ENCODE results near the gene SYCP2L.

GRCh38 chr6:10962673-10963072, 75.8 kb downstream of the SYCP2L start:
- TF ChIP-seq POLR2AphosphoS5 (IDR thresholded peaks at IDR 0.05; ENCODE audit: low read depth, low read length) (no peak), REST (IDR thresholded peaks at IDR 0.05; ENCODE audit: insufficient read depth in 1 of 2, low read depth in 2 of 2, low read length in 2 of 2) (no peak), SIN3A (IDR thresholded peaks at IDR 0.05; ENCODE audit: borderline replicate concordance, insufficient read depth, low read length) (no peak), FOXP2 (optimal IDR thresholded peaks at IDR 0.05; ENCODE audit: borderline replicate concordance, extremely low read depth, extremely low read length, insufficient read depth) (no peak)

Data from PFSK-1 (cell line).